ENCODE data around the gene DNPEP.

DNA sequence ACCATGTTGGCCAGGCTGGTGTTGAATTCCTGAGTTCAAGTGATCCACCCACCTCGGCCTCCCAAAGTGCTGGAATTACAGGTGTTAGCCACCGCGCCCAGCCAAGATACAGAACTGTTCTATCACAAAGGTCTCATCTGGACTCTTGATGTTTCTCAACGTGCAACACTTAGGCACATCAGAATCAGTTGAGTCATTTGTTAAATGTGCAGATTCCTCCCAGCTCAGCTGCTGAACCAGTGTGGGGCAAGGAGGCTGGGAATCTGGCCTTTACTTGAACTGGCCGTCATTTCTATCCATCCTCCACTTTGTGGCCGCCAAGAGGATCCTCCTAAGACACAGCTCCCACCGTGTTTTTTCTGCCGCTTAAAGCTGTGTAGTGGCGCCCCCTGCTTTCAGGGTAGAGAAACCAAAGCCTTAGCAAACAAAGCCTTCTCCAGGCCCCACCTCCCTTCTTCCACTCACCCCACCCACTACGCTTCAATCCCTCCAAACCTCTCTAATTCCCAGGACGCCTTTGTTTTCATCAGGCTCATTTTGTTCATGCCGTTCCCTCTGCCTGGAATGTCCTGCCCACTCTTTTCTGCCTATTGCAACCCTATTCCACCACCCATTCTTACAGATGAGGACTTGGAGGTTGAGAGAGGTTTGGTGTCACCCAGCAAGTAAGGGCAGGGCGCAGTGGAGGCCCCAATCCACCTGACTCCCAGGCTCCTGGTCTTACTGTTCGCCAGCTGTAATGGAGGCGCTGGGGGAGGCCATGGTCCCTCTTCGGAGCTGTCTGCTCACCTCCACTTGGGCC lies 46.2 kb upstream of the DNPEP start:
- TF ChIP-seq, protein P1, sequence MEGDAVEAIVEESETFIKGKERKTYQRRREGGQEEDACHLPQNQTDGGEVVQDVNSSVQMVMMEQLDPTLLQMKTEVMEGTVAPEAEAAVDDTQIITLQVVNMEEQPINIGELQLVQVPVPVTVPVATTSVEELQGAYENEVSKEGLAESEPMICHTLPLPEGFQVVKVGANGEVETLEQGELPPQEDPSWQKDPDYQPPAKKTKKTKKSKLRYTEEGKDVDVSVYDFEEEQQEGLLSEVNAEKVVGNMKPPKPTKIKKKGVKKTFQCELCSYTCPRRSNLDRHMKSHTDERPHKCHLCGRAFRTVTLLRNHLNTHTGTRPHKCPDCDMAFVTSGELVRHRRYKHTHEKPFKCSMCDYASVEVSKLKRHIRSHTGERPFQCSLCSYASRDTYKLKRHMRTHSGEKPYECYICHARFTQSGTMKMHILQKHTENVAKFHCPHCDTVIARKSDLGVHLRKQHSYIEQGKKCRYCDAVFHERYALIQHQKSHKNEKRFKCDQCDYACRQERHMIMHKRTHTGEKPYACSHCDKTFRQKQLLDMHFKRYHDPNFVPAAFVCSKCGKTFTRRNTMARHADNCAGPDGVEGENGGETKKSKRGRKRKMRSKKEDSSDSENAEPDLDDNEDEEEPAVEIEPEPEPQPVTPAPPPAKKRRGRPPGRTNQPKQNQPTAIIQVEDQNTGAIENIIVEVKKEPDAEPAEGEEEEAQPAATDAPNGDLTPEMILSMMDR (IDR thresholded peaks at IDR 0.05), result peak in 2 of 6 experiments; percentile 24 to 38
- TF ChIP-seq POLR2A (IDR thresholded peaks at IDR 0.05), result no peak
